Measurements from ENCODE around the gene SLC22A3.

Gene SLC22A3

DNA sequence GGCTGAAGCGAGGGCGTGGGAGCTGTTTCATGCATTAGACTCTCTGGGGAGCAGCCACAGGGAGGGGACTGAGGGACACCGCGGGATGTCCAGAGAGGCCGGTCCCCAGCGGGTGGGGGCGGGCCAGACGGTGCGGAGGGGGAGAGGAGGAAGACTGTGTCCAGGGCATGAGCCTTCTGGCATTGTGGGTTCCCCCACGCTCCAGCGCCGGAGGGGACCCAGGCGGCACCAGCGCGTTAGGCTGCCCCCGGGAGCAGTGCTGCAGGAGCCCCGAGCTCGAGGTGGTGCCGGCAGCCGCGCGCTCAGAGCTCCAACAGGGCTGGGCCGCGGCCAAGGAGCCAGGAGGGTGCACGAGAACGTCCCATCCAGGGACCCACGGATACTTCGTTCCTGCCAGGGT lies 14.4 kb downstream of the SLC22A3 start:
- TF ChIP-seq, protein P1, sequence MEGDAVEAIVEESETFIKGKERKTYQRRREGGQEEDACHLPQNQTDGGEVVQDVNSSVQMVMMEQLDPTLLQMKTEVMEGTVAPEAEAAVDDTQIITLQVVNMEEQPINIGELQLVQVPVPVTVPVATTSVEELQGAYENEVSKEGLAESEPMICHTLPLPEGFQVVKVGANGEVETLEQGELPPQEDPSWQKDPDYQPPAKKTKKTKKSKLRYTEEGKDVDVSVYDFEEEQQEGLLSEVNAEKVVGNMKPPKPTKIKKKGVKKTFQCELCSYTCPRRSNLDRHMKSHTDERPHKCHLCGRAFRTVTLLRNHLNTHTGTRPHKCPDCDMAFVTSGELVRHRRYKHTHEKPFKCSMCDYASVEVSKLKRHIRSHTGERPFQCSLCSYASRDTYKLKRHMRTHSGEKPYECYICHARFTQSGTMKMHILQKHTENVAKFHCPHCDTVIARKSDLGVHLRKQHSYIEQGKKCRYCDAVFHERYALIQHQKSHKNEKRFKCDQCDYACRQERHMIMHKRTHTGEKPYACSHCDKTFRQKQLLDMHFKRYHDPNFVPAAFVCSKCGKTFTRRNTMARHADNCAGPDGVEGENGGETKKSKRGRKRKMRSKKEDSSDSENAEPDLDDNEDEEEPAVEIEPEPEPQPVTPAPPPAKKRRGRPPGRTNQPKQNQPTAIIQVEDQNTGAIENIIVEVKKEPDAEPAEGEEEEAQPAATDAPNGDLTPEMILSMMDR (conservative IDR thresholded peaks at IDR 0.05): no peak

GRCh38 chr6:160363016-160363996 lies 15.1 kb downstream of the SLC22A3 start:
- H3K27ac ChIP-seq: no peak overlapping the region
- TF ChIP-seq, protein P1 (conservative IDR thresholded peaks at IDR 0.05): no peak

More for the DNA sequence above, 14.4 kb downstream of the SLC22A3 start:
- no peak overlapping the region for H3K27ac ChIP-seq

GRCh38 chr6:160365117-160365516 lies 16.9 kb downstream of the SLC22A3 start:
- TF ChIP-seq, protein P1 (conservative IDR thresholded peaks at IDR 0.05): no peak
- peak overlapping the region; percentile 56 for H3K27ac ChIP-seq

DNA sequence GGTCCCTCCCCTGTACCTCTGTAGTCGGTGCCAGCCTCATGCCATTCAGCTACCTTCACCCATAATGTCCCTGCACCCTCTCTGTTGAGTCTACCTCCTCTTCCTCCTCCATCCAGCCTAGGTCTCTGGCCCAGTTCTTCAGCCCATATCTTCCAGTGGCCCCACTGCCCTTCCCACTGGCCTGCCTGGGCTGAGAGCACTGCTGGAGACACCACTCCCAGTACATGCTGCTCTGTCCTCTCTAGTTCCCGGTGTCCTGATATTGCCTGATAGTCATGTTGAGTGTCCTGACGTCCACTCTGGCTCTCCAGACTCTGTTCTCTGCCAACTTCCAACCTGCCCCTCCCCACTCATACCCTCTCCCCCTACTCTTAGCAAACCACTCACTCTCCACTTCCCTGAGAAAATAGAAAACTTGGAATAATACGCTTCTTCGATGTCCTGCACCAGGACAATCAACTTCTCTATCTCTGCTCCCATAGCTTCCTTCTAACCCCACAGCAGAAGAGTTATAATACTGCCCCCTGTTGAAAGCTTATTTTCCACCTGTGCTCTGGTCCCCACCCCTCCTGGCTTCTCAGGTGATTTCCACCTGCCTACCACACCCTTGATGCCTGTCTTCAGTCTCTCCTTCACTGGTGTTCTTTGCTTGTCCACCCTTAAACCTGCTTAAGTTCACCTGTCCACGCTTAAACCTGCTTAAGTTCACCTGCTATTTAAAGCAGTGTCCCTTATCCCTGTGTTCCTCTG lies 19.8 kb downstream of the SLC22A3 start:
- H3K27ac ChIP-seq: no peak overlapping the region
- TF ChIP-seq, protein P1 (conservative IDR thresholded peaks at IDR 0.05): no peak

GRCh38 chr6:160368670-160369069 lies 20.5 kb downstream of the SLC22A3 start:
- no peak overlapping the region for H3K27ac ChIP-seq
- TF ChIP-seq, protein P1 (conservative IDR thresholded peaks at IDR 0.05): no peak

DNA sequence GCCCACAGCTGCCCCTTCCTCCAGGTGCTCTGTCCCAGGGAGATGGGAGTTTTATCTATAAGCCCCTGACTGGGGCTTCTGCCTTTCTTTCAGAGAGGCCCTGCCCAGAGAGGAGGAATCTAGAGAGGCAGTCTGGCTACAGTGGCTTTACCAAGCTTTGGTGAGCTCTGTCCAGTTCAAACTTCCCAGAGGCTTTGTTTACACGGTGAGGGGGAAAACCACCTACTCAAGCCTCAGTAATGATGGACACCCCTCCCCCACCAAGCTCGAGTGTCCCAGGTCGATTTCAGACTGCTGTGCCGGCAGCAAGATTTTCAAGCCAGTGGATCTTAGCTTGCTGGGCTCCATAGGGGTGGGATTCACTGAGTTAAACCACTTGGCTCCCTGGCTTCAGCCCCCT lies 25.4 kb downstream of the SLC22A3 start:
- peak overlapping the region; percentile 70; the same call in 1 of the 2 replicates for H3K27ac ChIP-seq

DNA sequence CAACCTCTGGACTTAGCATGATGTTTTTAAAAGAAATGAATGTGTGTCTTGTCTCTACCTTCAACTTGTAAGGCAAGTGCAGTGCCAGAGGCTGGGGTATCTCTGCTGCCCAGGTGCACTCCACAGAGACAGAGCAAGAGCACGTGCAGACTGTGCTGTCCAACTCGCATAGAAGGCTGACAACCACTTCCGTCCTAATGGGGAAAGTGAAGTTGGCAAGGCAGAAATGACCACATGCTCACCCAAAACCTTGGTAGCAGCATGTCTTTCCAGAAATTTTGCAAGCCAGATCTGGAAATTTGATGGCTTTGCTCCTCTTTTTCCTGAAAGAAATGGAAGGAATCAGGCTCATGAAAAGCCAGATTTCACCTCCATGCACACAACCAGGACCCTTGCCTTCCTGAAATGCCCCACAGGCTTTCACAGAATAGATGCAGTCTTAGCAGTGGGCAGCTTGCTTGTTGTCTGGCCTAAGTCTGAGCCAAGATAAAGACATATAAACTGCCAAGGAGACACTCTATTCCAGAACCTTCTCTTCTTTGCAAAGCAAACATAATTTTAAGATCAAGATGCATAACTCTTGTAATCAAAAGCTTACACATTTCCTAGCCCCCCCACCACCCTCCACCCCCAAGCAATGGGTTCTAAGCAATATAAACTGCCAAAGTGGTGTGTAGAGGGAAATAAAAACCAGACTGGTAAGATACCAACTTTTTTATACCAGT lies 26.8 kb downstream of the SLC22A3 start:
- H3K27ac ChIP-seq: peak overlapping the region; percentile 70
- TF ChIP-seq, protein P1 (conservative IDR thresholded peaks at IDR 0.05): no peak

Data from VCaP (cell line).